HL-60 (cell line): ENCODE measurements around the gene LRRC73.

ENCODE experiments used
- DNase-seq, 2 experiments: peaks; one replicate each; pipeline ENCODE4 v3.0.0-alpha.2; 2010 to 2020; ENCODE audit warnings: low read depth in 1 of 2, low spot score in 1 of 2
- H3K27ac ChIP-seq: fragments of 250-450 bp; sonication (Bioruptor Pico); replicated peaks from 2 replicates; pipeline ENCODE4 v1.5.1; 2020; ENCODE audit warnings: mild to moderate bottlenecking, moderate library complexity
- H3K27me3 ChIP-seq: fragments of 250-450 bp; sonication (Bioruptor Pico); 2 replicates; pipeline ENCODE4 v1.5.1; 2021; ENCODE audit warnings: mild to moderate bottlenecking, moderate library complexity; ENCODE audit not compliant: insufficient read depth, poor library complexity, severe bottlenecking
- H3K4me3 ChIP-seq: replicated peaks from 2 replicates; pipeline ENCODE4 v1.5.1; 2011; ENCODE audit warnings: mild to moderate bottlenecking, control low read depth, low read length; ENCODE audit not compliant: insufficient read depth
- GABPA ChIP-seq: IDR thresholded peaks from 2 replicates; pipeline ENCODE4 v1.6.1; 2012; ENCODE audit warnings: low read depth
- POLR2AphosphoS5 ChIP-seq: IDR thresholded peaks from 2 replicates; pipeline ENCODE4 v1.6.1; 2012; ENCODE audit warnings: low read depth
- SPI1 ChIP-seq: IDR thresholded peaks from 2 replicates; pipeline ENCODE4 v1.6.1; 2012; ENCODE audit warnings: low read depth, mild to moderate bottlenecking, borderline replicate concordance
- TF ChIP-seq, protein P1 (sequence below): IDR thresholded peaks from 2 replicates; pipeline ENCODE4 v1.6.1; 2012; ENCODE audit warnings: low read depth; ENCODE audit not compliant: insufficient replicate concordance
- TF ChIP-seq, protein P2 (sequence below): IDR thresholded peaks from one replicate; pipeline ENCODE4 v1.5.1; 2011; ENCODE audit warnings: low read length, control low read depth, inconsistent platforms; ENCODE audit not compliant: insufficient read depth

LRRC73 gene

DNA sequence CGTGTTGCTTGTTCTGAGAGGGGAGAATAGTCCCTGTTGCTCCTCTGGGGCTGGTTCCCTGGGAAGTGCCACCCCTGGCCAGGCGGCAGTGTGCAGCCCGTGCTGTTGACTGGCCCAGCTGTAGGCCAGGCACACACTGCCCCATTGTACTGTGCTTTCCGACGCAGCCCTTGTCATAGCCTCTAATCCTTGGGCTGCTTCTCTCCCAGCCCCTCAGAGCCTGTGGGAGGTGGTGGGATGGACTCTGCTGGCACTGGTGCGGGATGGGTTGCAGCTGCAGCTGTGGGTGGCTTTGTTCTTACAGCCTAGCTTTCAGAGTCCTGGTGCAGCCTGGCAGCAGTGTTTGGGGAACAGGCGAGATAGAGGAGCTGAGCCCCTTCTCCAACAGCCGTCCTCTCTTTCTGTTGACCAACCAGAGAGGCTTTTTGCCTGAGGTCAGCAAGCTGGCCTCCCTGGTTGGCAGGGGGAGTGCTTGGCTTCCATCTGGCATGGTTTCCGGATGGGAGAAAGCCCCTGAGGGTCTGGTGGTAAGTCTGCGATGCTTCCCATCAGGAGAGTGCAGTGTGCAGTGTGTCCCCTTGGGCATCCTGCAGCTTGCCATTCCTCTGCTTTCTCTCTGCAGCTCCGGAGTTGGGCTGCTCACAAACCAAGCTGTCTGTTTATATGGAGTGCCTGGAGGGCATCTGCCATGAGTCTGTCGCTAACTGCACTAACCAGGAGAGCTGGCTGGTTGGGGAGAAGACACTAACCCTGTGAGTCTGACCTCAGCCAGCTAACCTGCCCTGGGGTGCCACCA is 20.7 kb downstream of the LRRC73 start:
- Histone ChIP-seq H3K4me3 (no peak overlapping the region), H3K27ac (no peak overlapping the region), H3K27me3 (no peaks in the 10 kb centered on the region)
- TF ChIP-seq, protein P1, sequence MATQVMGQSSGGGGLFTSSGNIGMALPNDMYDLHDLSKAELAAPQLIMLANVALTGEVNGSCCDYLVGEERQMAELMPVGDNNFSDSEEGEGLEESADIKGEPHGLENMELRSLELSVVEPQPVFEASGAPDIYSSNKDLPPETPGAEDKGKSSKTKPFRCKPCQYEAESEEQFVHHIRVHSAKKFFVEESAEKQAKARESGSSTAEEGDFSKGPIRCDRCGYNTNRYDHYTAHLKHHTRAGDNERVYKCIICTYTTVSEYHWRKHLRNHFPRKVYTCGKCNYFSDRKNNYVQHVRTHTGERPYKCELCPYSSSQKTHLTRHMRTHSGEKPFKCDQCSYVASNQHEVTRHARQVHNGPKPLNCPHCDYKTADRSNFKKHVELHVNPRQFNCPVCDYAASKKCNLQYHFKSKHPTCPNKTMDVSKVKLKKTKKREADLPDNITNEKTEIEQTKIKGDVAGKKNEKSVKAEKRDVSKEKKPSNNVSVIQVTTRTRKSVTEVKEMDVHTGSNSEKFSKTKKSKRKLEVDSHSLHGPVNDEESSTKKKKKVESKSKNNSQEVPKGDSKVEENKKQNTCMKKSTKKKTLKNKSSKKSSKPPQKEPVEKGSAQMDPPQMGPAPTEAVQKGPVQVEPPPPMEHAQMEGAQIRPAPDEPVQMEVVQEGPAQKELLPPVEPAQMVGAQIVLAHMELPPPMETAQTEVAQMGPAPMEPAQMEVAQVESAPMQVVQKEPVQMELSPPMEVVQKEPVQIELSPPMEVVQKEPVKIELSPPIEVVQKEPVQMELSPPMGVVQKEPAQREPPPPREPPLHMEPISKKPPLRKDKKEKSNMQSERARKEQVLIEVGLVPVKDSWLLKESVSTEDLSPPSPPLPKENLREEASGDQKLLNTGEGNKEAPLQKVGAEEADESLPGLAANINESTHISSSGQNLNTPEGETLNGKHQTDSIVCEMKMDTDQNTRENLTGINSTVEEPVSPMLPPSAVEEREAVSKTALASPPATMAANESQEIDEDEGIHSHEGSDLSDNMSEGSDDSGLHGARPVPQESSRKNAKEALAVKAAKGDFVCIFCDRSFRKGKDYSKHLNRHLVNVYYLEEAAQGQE = no peak
- TF ChIP-seq, protein P2, sequence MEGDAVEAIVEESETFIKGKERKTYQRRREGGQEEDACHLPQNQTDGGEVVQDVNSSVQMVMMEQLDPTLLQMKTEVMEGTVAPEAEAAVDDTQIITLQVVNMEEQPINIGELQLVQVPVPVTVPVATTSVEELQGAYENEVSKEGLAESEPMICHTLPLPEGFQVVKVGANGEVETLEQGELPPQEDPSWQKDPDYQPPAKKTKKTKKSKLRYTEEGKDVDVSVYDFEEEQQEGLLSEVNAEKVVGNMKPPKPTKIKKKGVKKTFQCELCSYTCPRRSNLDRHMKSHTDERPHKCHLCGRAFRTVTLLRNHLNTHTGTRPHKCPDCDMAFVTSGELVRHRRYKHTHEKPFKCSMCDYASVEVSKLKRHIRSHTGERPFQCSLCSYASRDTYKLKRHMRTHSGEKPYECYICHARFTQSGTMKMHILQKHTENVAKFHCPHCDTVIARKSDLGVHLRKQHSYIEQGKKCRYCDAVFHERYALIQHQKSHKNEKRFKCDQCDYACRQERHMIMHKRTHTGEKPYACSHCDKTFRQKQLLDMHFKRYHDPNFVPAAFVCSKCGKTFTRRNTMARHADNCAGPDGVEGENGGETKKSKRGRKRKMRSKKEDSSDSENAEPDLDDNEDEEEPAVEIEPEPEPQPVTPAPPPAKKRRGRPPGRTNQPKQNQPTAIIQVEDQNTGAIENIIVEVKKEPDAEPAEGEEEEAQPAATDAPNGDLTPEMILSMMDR = no peak
- TF ChIP-seq SPI1 (no peak), GABPA (no peak), POLR2AphosphoS5 (no peak)
- no peak for DNase-seq

GRCh38 chr6:43488667-43489276 is 21.4 kb downstream of the LRRC73 start:
- no peak for DNase-seq
- Histone ChIP-seq H3K27me3 (no peaks in the 10 kb centered on the region), H3K27ac (no peak overlapping the region), H3K4me3 (no peak overlapping the region)
- TF ChIP-seq POLR2AphosphoS5 (no peak), SPI1 (no peak), GABPA (no peak)
- TF ChIP-seq, protein P2 = no peak
- TF ChIP-seq, protein P1 = no peak

DNA sequence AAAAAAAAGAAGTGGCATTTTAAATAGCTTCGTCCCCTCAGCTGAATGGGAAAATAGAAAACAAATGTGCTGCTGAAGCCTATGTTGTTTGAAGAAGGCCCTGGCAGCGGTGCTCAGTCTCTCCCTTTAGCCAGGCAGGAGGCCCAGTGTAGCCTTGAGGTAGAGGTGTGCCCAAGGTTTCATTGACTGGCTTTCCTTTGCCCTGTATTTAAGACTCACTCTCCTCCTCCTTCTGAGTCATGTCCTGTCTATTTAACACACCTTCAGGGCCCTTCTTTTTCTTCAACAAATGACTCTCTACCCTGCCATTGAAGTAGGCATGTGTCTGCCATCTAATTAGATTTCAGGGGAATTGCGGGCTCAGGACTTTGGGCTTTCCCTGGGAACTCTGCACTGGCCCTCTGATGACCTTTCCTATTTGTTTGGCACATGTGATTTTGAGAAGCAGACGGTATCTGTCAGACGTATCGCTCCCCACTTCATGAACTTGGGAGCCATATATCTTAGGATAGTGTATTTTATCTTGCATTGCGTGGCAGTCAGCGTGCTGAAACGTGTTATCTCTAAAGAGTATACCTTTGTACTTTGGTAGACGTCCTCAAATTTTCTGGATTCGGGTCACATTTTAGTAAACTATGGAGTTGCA is 28.4 kb downstream of the LRRC73 start:
- DNase-seq = no peak
- H3K27me3 ChIP-seq = no peaks in the 10 kb centered on the region
- H3K4me3 ChIP-seq = no peak overlapping the region
- H3K27ac ChIP-seq = no peak overlapping the region
- TF ChIP-seq POLR2AphosphoS5 (no peak), GABPA (no peak), SPI1 (no peak)
- TF ChIP-seq, protein P2 = no peak
- TF ChIP-seq, protein P1 = no peak
